Right ventricle myocardium superior (tissue), 1 donor: ENCODE measurements around the gene LDLRAD4. TPM values are rescaled to one million over a fixed set of nuclear protein-coding genes. Genes with fewer than 3 reads are reported as not detected.

Experiments used
- ATAC-seq: fragments of 200-7000 bp; cut with Tn5 transposase; one replicate; pipeline ENCODE4 v1.9.1; 2020; ENCODE audit warnings: mild to moderate bottlenecking; ENCODE audit not compliant: poor library complexity
- DNase-seq: peaks from one replicate; pipeline ENCODE4 v3.0.0-alpha.2; 2020
- intact Hi-C: fragments of 100-400 bp; cut with DNase I; formaldehyde crosslinking; loops from one replicate; pipeline ENCODE4 v1.11.2; 2022
- long read RNA-seq: library from polyadenylated mRNA; unstranded; transcript quantifications from one replicate; pipeline ENCODE4 v2.0.0, GENCODE V29; 2021
- total RNA-seq: library from RNA; stranded (reverse); fragmentation: NEBNext Ultra II Directional; extraction: Animal tissue kit (Norgen Biotek cat#: 25700); gene quantifications from one replicate; pipeline ENCODE4 v1.2.1, GENCODE V29; 2021
- donor health status: DM: no; HTN: yes; CAD: no; lungs with severe emphysema.

Gene LDLRAD4
- total RNA-seq: 29.3 TPM
- long read RNA-seq, full-length matches to known transcripts: 3 of 29 reads
- long read RNA-seq, partial matches to known transcripts: 1 of 29 reads
- long read RNA-seq, other reads (novel, unspliced or antisense): 25 of 29 reads

DNA sequence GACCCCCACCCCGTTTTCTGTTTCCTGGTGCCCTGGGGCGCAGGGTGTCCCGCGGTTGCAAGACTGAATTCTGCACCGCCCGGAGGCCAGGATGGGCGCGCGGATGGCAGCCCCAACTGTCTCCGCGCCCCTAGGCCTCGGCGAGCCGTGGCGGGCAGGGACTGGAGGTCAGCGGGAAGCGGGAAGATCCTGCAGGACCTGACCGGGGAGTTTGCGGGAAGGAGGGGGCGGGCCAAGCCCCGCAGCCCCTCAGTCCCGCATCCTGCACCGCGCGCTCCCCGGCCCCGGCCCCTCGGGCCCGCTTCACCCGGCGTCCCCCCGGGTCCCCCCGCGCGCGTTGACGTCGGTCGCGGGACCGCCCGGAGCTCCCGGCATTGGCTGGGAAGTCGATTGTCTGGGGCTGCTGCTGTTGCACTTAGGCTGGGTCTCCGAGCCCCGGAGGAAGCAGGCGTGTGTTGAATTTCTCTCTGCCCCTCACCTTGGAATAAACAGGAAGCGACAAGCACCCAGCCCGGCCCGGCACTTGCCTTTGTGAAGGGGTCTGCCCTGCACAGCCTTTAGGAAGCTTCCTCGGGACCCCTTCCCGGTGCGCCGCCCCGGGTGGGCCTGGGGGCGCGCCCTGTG is at the start of gene LDLRAD4:
TSS of gene LDLRAD4 (plus strand) at position 393 of the 624 bp plus-strand sequence.
- ATAC-seq: peak; percentile 40
- DNase-seq: peak; percentile 72
- intact Hi-C loops: loop anchor here (5.0 kb wide), 3 partner anchors 159 to 409 kb away; no protein-coding TSS in a partner anchor

DNA sequence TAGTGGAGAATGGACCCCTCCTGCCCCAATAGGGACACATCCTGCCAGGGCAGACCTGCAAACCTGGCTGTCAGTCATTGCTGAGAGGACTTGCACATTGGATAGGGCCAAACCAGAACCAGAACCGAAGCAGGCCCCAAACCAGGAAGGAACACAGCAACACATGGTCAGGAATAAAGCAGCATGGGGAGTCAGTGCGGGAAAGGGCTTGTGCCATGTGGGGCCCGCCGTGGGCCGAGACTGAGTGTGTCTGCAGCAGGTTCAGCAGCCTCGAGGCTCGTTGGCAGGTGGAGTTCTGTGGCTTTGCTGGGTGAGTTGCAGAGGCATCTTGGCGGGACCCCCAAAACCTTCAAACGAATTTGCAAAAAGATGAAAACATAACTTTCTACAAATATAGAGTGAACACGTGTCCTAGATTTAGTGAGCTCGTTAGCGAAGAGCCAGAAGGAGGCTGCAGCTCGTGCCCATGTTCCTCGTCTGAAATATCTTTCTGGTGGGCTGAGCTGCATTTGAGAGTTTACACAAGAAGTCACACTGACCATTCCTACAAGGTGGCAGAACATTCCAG is 44.9 kb upstream of the LDLRAD4 start:
- ATAC-seq: no peak
- DNase-seq: no peak
- intact Hi-C loops: no loop called here

DNA sequence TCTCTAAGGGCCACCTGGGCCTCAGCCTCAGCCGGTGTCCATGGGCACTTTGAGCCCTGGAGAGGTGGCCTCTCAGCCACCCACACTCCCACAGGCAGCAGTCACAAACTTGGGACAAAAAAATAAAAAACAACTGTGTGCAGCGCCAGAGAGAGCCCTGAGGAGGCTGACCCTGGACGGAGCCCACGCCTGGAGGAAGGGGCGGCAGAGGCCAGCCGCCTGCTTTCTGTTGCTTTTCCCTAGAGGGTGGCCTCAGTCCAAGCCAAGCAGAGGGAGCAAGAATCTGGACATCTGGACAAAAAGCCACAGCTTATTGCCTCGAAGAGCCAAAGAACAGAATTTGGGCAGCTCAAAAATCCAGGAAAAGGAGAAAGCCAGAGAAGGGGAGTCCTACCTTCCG is 43.3 kb upstream of the LDLRAD4 start:
- DNase-seq: no peak
- intact Hi-C loops: no loop called here
- ATAC-seq: peak; percentile 66

DNA sequence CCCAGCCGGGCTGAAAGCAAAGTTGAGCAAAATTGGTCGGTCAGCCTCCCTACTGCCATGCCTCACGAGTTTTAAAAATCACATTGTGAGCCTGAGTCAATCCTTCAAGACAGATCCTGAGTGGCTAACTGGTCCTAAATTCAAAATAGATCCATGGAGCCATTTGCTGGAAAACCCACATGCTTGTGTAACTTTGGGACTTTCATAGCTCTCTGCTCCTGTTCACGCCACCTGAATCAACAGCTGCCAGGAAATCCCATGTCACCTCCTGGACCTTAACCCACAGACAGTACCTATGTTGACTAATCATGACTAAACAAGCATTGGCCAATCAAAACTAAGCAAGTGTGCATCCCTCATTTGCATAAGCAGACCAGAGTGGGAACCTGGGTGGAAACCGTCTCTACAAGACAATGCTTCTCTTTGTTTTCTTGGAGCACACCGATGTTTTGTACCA is 42.8 kb upstream of the LDLRAD4 start:
- intact Hi-C loops: no loop called here
- ATAC-seq (no peak), DNase-seq (no peak)

DNA sequence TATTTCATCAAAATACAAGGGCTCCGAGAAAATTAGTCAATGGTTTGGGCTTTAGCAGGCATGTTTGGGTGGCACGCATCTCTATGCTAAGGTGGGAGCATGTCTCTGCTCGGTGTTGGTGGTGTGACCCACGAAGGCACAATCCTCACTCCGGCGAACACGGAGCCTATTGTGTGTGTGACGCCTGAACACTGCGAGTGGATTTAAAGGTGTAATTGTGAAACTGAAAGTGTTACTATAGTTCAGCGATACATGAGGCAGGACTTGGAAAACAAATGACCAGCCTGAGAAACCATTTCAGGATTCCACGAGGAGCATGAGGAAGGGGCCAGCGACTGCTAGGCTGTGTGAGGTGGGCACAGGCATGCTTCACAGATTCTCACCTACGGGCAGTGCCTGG is 41.7 kb upstream of the LDLRAD4 start:
- intact Hi-C loops: no loop called here
- DNase-seq (no peak), ATAC-seq (no peak)

DNA sequence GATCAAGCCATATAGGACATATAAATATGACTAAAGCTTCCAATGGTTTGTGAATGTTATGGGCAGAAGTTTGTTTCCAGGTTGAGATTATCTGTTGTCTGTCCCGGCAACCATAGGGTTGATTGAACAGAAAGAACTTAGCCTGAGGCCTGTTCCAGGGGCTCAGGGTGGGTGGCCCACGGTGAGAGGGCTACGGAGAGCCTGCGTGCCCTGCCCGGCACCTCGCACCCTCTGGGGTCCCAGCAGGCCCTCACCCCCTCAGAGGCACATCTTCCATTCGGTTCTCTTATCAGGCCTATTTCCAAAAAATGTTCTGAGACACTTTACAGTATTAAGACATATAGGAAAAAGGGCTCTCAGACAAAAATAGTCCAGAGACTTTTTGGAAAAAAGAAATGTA is 40.4 kb upstream of the LDLRAD4 start:
- no peak for DNase-seq
- intact Hi-C loops: no loop called here
- no peak for ATAC-seq

DNA sequence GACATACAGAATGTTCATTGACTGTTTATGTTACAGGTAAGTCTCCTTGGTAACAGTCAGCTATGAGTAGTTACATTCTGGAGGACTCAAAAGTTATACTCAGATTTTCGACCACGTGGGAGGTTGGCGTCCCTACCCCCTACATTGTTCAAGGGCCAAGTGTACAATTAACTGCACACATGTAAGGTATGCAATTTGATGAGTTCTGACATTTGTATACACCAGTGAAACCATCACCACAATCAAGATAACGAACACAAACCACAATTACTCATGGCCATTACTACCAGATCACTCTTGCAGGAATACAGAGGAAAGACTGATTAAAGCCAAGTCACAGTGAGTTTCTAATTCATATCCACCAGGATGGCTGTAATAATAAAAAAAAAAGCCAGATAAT is 39.6 kb upstream of the LDLRAD4 start:
- no peak for ATAC-seq
- DNase-seq: no peak

DNA sequence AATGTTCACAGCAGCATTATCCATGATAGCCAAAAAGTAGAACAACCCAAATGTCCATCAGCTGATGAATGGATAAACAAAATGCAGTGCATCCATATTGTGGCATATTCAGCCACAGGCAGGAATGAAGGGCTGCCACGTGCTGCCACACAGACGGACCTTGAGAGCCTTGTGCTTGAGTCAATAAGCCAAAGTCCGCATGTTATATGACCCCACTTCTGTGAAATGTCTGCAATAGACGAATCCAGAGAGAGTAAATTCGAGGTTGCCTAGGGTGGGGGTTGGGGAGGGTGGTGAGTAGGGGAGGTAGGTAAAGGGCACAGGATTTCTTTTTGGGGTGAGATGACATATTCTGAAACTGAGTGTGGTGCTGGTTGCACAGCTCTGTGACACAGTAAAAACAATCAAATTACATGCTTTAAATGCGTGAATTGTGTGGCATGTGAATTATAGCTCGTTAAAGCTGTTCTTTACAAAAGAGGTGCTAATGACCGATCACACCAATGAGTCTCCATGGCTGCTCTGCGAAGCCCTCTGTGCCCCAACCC is 38.9 kb upstream of the LDLRAD4 start:
- ATAC-seq: no peak
- intact Hi-C loops: no loop called here

More for the DNA sequence above, 39.6 kb upstream of the LDLRAD4 start:
- intact Hi-C loops: no loop called here

DNA sequence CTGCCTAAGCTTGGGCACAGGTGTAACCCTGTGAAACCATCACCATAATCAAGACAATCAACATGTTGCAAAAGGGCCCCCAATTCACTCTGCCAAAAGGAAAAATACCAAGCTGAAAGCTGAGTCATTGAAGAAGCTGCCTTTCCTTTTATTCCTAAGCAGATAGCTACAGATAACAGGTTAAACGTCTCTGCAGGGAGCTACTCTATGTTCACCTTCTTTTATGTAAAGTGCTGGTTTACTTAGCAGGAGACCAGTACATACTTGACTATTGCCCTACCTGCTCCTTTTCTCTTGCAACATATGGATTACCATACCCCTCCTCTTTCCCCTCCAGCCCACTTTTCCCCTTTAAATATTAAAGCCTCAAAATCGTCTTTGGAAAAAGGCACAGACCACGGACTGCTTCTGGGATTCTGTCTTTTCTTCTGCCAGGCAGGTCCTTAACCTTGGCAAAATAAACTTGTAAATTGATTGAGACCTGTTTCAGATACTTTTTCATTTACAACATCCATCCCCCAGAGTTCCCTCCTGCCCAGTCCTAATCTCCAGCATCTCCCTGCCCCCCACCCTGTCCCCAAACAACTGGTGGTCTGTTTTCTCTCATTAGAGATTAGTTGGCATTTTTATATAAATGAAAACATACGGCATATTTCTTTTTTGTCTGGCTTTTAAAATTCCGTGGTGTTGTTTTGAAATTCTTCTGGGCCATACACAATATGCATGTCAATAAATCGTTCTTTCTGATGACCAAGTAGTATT is 37.8 kb upstream of the LDLRAD4 start:
- intact Hi-C loops: no loop called here
- ATAC-seq: no peak
- DNase-seq: no peak

More for the DNA sequence above, 38.9 kb upstream of the LDLRAD4 start:
- no peak for DNase-seq

DNA sequence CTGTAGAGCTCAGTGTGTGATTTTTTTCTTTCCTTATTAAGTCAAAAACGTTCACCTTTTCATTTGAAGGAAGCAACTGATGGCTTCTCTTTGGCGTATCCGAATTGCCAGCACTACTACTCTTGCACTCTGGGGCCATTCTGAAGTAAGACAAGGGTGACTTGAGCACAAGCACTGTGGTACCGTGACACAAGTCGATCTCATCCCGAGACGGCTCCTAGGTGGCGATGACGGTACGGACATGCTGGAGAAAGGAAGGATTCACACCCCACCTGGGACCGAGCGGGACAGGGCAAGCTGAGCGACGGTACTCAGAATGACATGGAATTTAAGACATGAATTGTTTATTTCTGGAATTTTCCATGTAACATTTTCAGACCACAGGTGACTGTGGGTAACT is 36.8 kb upstream of the LDLRAD4 start:
- intact Hi-C loops: no loop called here
- ATAC-seq (no peak), DNase-seq (no peak)

DNA sequence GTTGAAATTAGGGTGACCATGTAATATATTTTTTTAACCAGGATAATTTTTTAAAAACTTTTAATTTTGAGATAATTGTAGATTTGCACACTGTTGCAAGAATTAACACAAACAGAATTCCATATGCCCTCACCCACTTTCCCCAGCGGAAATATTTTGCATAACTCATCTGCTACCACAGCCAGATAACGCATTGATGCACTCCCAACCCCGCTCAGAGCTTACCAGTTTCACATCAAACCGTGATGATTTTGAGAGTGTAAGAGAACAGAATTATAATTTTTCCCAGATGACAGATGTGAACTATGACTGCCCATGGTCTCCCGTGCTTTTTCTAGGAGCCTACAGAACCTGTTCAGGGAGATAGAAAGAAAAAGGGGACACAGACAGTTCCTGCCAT is 35.2 kb upstream of the LDLRAD4 start:
- intact Hi-C loops: no loop called here
- DNase-seq: no peak
- ATAC-seq: no peak

DNA sequence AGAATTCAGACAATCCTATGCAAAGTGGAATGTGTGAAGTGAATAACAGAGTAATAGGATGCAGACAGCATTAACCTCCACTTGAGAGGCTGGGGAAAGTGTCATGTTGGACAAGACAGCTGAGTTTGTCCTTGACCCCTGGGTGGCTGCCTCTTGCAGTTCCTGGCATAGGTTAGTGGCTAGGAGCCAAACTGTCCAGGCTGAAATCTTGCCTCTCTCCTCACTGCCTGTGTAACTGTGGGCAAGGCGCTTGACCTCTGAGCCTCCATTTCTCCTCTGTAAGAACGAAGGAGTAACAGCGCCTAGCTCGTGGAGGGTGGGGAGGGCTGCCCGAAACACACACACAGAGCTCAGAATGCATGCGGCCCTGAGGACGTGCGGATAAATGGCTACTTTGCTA is 34.8 kb upstream of the LDLRAD4 start:
- DNase-seq: no peak

DNA sequence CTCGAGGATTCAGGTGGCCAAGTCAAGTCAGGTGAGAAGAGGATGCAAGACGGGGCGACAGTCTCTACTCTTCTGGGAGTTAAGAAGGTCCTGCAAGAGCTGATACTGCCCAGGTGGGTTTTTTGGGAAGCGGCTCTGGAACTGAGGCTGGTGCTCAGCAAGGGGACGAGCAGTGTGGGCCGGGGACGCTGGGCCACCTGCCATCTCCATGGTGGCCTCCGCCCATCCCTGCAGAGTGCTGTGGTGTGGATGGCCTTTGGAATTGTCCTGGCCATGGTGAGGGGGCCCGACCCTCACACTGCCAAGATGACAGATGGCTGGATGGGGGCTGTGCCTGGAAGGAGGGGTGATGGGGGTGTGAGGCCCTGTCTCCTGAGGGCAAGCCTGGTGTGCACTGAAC is 34.2 kb upstream of the LDLRAD4 start:
- DNase-seq: no peak
- ATAC-seq: no peak
- intact Hi-C loops: no loop called here

More for the DNA sequence above, 34.8 kb upstream of the LDLRAD4 start:
- peak; percentile 71 for ATAC-seq
- intact Hi-C loops: no loop called here

DNA sequence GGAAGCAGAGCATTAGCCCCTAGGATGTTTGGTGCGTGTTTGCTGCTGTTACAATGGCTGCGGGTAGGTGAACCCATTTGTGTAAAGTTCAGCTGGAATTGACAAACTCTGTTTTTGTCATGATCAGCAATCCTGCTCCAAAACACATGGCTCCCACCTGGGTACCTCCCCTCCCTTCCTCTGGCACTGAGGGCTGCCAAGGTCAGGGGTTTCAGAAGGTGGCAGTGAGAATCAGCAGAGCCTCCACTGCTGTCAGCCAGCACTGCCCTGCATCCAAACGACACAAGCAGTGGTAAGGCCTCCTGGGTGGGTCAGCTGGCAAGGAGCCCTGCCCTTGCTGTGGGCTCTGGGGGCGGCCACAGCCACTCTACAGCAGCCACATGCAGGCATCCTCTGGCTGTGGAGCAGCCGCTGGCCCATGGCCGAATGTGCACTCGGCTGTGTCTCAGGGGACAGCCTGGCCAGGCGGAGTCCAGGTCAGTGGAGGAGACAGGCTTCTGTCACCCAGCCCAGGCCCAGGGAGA is 32.8 kb upstream of the LDLRAD4 start:
- intact Hi-C loops: no loop called here
- DNase-seq (peak; percentile 68), ATAC-seq (peak; percentile 84)

DNA sequence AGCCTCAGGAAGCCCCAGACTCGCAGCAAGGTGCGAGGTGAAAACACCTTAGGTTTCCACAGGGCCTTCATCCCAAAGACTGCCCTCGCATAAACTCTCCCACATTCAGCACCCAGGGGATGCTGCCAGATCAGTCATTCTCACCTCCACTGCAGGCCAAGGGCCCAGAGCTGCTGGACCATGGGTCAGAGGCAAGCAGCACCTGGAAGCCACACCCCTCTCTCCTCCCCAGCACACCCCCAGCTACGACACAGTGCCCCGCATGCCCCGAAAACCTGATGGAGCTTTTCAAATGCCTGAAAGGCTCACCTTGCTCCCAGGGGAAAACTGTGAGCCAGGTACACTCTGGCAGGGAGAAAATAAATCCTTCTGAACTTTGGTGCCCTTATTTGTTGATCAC is 31.9 kb upstream of the LDLRAD4 start:
- intact Hi-C loops: no loop called here
- ATAC-seq: peak; percentile 44

DNA sequence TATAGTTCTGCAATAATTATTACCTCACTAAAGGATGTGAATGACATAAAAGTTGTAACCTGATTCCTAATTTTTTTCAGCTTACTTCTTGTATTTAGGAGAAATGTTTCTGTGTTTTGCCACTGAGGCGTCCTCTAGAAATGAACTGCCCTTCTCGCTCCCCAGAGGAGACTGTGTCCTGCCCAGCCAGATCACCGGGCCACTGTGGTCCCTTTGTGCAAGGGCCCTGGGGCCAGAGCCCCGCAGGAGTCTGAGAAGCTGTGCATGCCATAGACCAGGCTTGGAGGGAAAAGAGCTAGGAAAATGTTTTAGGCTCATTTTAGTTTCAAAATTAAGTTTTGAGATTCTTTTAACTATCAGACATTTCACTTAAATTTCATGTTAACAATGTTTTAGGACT is 31.1 kb upstream of the LDLRAD4 start:
- no peak for DNase-seq
- intact Hi-C loops: no loop called here

More for the DNA sequence above, 31.9 kb upstream of the LDLRAD4 start:
- DNase-seq: no peak

DNA sequence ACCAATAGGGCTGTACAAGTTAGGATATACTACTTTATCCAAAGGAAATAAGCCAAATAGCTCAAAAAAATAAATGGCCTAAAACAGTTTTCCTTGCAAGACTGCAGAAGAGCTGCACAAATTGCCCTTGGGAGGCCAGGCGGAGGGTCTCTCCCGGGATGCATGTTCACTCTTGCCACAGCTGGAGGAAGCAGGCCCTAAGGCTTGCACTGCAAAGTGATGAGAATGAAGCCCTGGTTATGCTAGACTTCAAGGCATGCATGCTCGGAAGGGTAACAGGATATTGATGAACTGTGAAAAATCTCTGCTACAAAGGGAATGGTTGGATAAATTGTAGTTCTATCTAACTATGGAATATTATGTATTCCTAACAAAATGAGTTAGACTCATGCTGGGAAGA is 27.5 kb upstream of the LDLRAD4 start:
- intact Hi-C loops: no loop called here
- no peak for ATAC-seq

More for the DNA sequence above, 31.1 kb upstream of the LDLRAD4 start:
- ATAC-seq: no peak

DNA sequence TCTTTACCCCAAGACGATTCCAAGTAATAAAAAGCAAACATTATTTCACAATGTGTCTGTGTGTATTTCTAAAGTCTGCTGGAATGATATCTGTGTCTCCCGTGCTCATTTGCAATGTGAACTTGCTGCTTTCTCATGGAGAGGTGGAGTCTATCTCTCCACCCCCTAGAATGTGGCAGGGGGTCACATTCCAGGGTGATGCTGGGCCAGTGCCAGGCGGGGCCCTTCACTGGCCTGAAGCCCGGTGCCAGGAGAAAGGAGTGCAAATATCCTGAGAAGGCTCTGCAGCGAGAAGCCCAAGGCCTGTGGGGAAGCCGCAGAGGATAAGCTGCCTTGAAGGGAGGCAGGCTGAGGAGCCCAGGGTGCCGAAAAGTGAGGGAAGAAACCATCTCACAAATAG is 26.8 kb upstream of the LDLRAD4 start:
- DNase-seq (no peak), ATAC-seq (peak; percentile 59)
- intact Hi-C loops: no loop called here

More for the DNA sequence above, 27.5 kb upstream of the LDLRAD4 start:
- DNase-seq: no peak

DNA sequence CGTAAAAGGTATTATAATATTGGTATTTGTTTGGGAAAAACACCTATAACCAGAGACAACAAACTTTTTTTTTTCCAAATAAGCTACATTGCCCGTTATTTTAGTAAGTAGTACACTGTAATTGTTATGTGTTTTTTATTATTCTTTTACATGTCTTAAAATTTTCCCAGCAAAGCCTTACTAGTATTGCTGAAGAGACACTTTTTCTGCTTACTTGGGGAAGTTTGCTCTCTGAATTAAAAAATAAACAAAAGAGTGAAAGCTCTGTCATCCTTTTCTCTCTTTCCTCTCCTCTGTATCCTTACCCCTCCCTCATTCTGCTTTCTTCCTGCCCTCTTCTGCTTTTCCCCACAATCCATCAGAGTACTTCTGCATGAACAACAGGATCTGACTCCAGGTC is 25.6 kb upstream of the LDLRAD4 start:
- ATAC-seq: no peak
- intact Hi-C loops: no loop called here

More for the DNA sequence above, 25.6 kb upstream of the LDLRAD4 start:
- DNase-seq: no peak
